Measurements from ENCODE around the gene LRRC51. TPM values are rescaled to one million over a fixed set of nuclear protein-coding genes. Genes with fewer than 3 reads are reported as not detected.

Gene LRRC51
- total RNA-seq, 2 donors from 2014 or later = 0.75 to 4.5 TPM

DNA sequence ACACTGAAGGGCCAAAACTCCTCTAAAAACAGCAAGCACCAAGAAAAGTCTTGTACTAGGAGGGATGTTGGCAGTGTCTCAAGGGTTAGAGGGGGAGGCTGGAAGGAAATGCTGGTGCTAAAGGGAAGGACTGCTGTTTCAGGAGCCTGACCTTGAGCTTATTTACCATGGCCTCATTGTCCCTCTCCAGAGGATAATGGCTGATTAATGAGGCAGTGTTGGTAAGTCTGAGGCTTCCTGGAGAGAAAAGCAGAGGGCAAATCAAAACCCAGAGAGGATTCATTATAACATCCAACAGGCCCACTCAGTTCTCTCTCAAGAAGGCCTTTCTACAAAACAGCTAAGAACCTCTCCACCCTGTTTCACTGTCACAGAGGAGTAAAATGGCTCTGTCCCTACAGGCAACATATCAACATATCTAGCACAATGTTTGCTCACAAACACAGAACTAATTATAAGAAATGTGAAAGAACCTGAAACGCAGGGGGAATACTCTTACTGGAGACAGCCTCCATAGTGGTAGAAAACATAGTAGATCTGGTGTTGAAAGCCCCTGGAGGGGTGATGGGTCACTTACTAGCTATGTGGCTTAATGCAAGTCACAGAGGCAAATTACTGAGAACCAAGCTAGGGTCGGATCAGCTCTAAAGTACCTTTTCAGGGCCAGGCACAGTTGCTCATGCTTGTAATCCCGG is 31.7 kb upstream of the LRRC51 start:
- DNase-seq = no peak
- H3K4me1 Mint-ChIP-seq = peaks cover 10% of the 10 kb centered on the region
- no peak overlapping the region for H3K27ac Mint-ChIP-seq
- no peak for ATAC-seq
- H3K36me3 Mint-ChIP-seq (ENCODE audit: low read depth) = peaks cover 7% of the 10 kb centered on the region
- H3K27me3 Mint-ChIP-seq = no peaks in the 10 kb centered on the region
- H3K9me3 ChIP-seq (ENCODE audit: control insufficient read depth, low read length, poor library complexity, severe bottlenecking) = no peaks in the 10 kb centered on the region
- H3K4me3 Mint-ChIP-seq = no peak overlapping the region

DNA sequence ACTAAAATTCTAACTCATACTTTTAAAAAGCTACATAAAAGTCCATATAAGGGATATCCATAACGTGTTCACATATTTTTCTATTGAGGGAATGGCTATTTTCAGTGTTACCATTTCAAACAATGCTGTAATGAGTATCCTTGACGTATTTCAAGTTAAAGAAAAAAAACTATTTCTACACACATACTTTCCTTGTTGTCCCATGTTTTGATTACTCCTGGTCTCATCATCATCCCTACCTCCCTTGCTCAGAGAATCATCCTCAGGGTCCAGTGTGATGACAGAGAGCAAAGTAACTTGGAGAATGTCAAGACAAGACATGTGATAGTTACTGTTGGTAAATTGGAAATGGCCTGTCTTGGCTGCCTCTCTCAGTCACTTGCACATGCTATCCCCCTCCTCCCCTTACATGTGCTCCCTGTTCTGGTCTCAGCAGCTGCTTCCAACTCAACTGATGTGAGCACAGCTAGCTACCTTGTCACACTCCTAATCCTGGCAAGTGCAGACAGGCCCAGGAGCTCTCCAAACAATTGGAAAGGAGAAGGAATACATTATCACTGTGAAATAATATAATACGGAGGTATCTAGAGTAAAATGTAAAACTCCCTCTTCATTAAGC is 22.1 kb upstream of the LRRC51 start:
- Mint-ChIP-seq H3K27ac (peak overlapping the region; percentile 34), H3K4me1 (peaks cover 7% of the 10 kb centered on the region), H3K27me3 (no peaks in the 10 kb centered on the region), H3K4me3 (no peak overlapping the region), H3K36me3 (ENCODE audit: low read depth) (peaks cover 4% of the 10 kb centered on the region)
- DNase-seq (no peak), ATAC-seq (no peak)
- no peaks in the 10 kb centered on the region for H3K9me3 ChIP-seq (ENCODE audit: control insufficient read depth, low read length, poor library complexity, severe bottlenecking)

DNA sequence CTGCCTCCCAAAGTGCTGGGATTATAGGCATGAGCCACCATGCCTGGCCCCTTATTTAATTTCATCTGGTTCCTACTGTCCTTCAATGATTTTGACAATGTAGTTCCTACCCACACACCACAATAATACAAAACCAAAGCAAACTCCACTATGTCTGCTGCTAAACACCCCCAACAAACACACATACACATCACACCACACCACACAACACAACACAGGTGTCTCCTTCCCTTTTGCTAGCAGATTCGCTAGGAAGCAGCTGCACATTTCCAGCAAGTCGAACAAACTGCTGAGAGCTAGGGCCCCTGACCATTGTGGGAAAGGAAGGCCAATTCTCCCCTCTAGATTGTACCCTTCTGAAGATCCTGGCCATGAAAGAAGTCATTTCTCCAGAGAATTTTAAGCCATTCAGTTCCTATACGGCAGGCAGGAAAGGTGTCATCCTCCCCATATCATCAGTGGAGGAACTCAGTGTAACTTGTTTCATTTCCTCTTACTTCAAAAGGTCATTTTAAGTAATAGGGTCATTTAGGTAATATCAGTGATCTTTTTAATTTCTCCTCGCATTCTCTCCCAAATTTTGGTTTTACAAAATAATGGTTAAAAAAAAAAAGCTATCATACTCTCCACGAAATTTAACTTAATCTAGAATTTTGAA is 18.8 kb upstream of the LRRC51 start:
- no peaks in the 10 kb centered on the region for H3K9me3 ChIP-seq (ENCODE audit: control insufficient read depth, low read length, poor library complexity, severe bottlenecking)
- ATAC-seq (no peak), DNase-seq (no peak)
- Mint-ChIP-seq H3K27ac (no peak overlapping the region), H3K4me1 (peaks cover 6% of the 10 kb centered on the region), H3K27me3 (no peaks in the 10 kb centered on the region), H3K36me3 (ENCODE audit: low read depth) (peaks cover 5% of the 10 kb centered on the region), H3K4me3 (no peak overlapping the region)

DNA sequence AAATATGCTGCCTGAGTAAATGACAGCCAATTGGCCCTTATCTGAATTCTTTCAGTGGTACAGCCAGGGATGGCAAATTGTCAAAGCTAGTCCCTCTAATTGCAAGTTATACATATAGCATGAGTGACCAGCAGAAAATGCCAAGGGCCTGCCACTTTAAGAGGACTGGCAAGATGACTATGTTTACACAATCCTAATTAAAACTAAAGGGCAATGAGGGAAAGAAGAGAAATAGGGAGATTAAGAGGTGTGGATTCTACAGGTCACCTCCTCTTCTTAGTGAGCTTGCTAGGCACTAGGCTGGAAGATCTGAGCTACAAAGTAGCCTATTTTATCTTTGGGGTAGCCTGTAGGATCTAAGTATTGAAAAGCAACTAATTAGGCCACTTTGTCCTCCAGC is 13.8 kb upstream of the LRRC51 start:
- Mint-ChIP-seq H3K36me3 (ENCODE audit: low read depth) (peaks cover 10% of the 10 kb centered on the region), H3K4me3 (no peak overlapping the region), H3K27ac (no peak overlapping the region), H3K27me3 (no peaks in the 10 kb centered on the region), H3K4me1 (peaks cover 22% of the 10 kb centered on the region)
- no peaks in the 10 kb centered on the region for H3K9me3 ChIP-seq (ENCODE audit: control insufficient read depth, low read length, poor library complexity, severe bottlenecking)
- no peak for DNase-seq
- ATAC-seq = no peak

DNA sequence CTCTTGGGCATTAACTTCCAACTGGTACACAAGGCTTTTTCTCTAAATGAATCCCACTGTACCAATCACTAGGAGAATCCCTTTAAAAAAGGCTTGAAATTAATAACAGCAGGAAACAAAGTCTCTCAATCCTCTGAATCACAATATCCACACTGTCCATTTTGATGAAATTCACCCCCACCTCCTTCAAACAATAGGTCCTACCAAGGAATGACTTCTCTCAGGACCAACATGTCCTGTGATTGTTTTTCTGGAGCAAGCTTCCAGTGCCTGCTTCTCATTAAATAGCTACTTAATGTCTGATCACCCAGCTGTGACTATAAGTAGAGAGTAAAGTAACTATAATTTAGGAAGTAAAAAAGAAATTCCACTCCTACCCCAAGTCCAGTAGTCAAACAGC is 13.4 kb upstream of the LRRC51 start:
- peaks cover 9% of the 10 kb centered on the region for H3K36me3 Mint-ChIP-seq (ENCODE audit: low read depth)
- no peaks in the 10 kb centered on the region for H3K9me3 ChIP-seq (ENCODE audit: control insufficient read depth, low read length, poor library complexity, severe bottlenecking)
- no peaks in the 10 kb centered on the region for H3K27me3 Mint-ChIP-seq
- no peak overlapping the region for H3K4me3 Mint-ChIP-seq
- no peak overlapping the region for H3K27ac Mint-ChIP-seq
- no peak for ATAC-seq
- peaks cover 24% of the 10 kb centered on the region for H3K4me1 Mint-ChIP-seq
- no peak for DNase-seq

DNA sequence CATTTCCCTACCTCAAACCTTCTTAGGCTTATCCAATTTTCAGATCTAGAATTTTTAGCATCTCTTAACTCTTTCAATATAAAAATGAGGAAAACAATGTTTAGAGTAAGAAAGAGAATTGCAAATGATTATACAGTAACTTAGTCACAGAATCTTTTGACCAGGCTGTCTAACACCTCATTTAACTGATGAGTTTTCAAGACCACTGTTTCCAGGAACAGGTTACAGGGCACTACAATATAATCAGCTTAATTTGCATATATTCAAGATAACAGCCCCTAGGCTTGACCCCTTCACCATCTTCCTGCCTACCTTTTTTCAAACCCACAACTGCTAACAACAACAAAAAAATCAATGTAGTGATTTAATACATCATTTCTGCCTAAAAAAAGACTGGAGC is 13.0 kb upstream of the LRRC51 start:
- Mint-ChIP-seq H3K36me3 (ENCODE audit: low read depth) (peaks cover 9% of the 10 kb centered on the region), H3K27ac (no peak overlapping the region), H3K4me3 (no peak overlapping the region), H3K27me3 (no peaks in the 10 kb centered on the region), H3K4me1 (peaks cover 28% of the 10 kb centered on the region)
- H3K9me3 ChIP-seq (ENCODE audit: control insufficient read depth, low read length, poor library complexity, severe bottlenecking) = no peaks in the 10 kb centered on the region
- ATAC-seq = no peak
- DNase-seq = no peak

DNA sequence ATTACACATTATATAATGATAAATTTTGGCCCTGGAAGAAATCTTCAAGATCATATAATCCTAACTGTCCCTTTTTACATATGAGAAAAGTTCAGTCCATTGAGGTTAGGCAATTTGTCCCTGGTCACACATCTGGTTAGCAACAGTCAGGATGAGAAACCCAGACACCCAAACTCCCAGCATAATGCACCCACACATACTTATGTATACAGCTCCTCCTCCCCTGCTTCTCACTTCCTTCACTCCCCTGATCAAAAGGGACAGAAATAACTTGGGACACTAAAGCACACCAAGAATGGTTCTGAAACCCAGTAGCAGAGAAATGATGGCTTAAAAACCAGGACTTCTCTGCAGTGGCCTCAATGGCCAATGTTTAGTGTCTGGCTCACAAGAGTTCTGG is 11.4 kb upstream of the LRRC51 start:
- Mint-ChIP-seq H3K27ac (no peak overlapping the region), H3K4me1 (peaks cover 32% of the 10 kb centered on the region), H3K27me3 (no peaks in the 10 kb centered on the region), H3K4me3 (no peak overlapping the region), H3K36me3 (ENCODE audit: low read depth) (peaks cover 9% of the 10 kb centered on the region)
- H3K9me3 ChIP-seq (ENCODE audit: control insufficient read depth, low read length, poor library complexity, severe bottlenecking) = no peaks in the 10 kb centered on the region
- no peak for ATAC-seq
- no peak for DNase-seq

DNA sequence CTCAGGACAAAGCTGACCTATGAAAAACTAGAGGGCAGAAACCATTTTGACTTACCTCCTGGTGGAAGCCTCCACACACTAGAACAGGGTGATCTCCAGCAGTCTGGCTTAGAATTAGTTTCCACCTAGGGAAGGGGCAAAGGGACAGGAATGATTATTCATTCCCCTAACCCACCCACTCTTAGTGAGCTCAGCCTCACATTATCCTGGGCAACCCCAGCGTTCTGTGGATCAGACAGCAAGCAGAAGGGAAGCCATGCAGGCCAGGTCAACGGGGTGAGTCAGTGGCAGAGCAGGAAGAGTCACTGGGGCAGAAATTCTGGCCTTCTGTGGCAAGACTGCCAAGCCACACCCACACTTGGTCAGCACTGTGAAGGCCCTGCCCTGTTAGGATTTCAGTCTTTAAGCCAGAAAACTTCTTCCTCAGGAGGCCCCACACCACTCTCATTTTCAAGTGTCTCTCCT is 10.8 kb upstream of the LRRC51 start:
- DNase-seq = no peak
- Mint-ChIP-seq H3K4me3 (peak overlapping the region; percentile 12), H3K27me3 (no peaks in the 10 kb centered on the region), H3K27ac (peak overlapping the region; percentile 51), H3K4me1 (peaks cover 32% of the 10 kb centered on the region), H3K36me3 (ENCODE audit: low read depth) (peaks cover 9% of the 10 kb centered on the region)
- ATAC-seq = peak; percentile 44
- no peaks in the 10 kb centered on the region for H3K9me3 ChIP-seq (ENCODE audit: control insufficient read depth, low read length, poor library complexity, severe bottlenecking)

DNA sequence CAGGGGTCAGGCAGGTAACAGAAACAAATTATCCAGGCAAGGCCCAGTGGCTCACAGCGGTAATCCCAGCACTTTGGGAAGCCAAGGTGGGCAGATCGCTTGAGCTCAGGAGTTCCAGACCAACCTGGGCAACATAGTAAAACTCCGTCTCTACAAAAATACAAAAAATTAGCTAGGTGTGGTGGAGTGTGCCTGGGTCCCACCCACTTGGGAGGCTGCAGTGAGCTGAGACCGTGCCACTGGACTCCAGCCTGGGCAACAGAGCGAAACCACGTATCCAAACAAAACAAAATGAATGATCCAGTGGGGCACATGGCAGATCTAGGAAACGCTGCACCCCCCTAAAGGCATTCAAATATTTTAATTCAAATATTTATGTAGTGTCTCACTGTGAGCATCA is 10.2 kb upstream of the LRRC51 start:
- H3K4me1 Mint-ChIP-seq = peaks cover 32% of the 10 kb centered on the region
- DNase-seq (no peak), ATAC-seq (no peak)
- H3K27me3 Mint-ChIP-seq = no peaks in the 10 kb centered on the region
- H3K36me3 Mint-ChIP-seq (ENCODE audit: low read depth) = peaks cover 9% of the 10 kb centered on the region
- H3K9me3 ChIP-seq (ENCODE audit: control insufficient read depth, low read length, poor library complexity, severe bottlenecking) = no peaks in the 10 kb centered on the region
- no peak overlapping the region for H3K4me3 Mint-ChIP-seq
- H3K27ac Mint-ChIP-seq = peak overlapping the region; percentile 51

DNA sequence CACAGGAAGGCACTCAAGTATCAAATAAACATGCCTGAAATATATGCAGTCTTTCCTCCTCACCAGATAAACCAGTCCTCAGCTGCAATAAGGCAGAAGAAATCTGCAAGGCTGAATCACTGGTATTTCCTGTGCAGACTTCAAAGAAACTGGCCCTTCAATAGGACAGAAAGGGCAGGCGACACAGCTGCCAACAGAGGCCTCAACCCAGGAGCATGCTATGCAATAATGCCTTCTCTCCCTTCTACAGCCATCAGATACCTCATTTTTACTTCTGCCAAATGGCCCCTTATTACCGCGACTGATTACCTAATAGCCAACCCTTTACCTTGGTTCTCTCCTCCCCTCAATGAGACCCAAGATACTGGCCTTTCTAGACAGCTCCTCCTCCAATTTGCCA is 8.3 kb upstream of the LRRC51 start:
- Mint-ChIP-seq H3K4me3 (no peak overlapping the region), H3K27me3 (no peaks in the 10 kb centered on the region), H3K36me3 (ENCODE audit: low read depth) (peaks cover 7% of the 10 kb centered on the region), H3K27ac (no peak overlapping the region), H3K4me1 (peaks cover 33% of the 10 kb centered on the region)
- H3K9me3 ChIP-seq (ENCODE audit: control insufficient read depth, low read length, poor library complexity, severe bottlenecking) = no peaks in the 10 kb centered on the region
- DNase-seq (no peak), ATAC-seq (no peak)

DNA sequence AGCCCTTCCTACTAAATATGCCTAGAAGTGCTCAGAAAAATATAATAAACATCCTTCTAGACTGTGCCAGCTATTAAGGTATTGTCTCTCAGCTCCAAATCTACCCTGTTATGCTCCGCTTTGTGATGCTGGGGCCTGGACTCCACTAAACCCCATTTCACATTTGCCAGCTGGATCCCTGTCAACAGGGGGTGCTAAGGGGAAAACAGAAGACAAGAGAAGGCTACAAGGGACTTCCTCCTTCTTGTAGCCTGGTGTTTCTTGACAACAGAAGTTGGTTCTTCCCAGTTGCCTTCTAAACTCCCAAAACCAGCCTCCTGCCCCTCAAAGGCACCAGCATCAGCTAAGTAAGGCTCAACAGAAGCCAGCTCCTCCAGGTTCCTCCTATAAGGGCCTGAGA is 5.5 kb upstream of the LRRC51 start:
- no peak overlapping the region for H3K4me3 Mint-ChIP-seq
- DNase-seq = no peak

DNA sequence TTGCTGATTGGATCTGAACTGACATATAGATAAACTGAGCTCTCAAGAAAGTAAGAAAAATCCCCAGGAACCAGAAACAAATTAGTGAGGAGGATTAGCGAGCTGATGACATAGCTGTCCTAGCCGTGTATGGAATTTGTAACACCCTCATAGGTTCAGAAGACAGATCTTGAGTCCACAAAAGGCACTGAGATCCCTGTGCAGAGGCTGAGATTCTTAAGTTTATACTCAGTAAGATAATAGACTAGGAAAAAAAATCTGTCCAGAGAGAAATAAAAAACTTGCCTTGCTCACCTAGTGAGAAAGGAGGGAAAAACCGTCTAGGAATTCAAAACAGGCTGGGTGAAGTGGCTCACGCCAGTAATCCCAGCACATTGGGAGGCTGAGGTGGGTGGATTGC is 4.9 kb upstream of the LRRC51 start:
- no peaks in the 10 kb centered on the region for H3K36me3 Mint-ChIP-seq (ENCODE audit: low read depth)
- H3K9me3 ChIP-seq (ENCODE audit: control insufficient read depth, low read length, poor library complexity, severe bottlenecking) = no peaks in the 10 kb centered on the region
- no peaks in the 10 kb centered on the region for H3K27me3 Mint-ChIP-seq
- H3K4me3 Mint-ChIP-seq = no peak overlapping the region
- DNase-seq = no peak
- ATAC-seq = no peak
- H3K4me1 Mint-ChIP-seq = peaks cover 38% of the 10 kb centered on the region
- peak overlapping the region; percentile 62 for H3K27ac Mint-ChIP-seq

More for the DNA sequence above, 5.5 kb upstream of the LRRC51 start:
- no peaks in the 10 kb centered on the region for H3K9me3 ChIP-seq (ENCODE audit: control insufficient read depth, low read length, poor library complexity, severe bottlenecking)
- H3K36me3 Mint-ChIP-seq (ENCODE audit: low read depth) = no peaks in the 10 kb centered on the region
- no peak for ATAC-seq
- H3K27me3 Mint-ChIP-seq = no peaks in the 10 kb centered on the region
- H3K4me1 Mint-ChIP-seq = peaks cover 36% of the 10 kb centered on the region
- peak overlapping the region; percentile 62 for H3K27ac Mint-ChIP-seq

DNA sequence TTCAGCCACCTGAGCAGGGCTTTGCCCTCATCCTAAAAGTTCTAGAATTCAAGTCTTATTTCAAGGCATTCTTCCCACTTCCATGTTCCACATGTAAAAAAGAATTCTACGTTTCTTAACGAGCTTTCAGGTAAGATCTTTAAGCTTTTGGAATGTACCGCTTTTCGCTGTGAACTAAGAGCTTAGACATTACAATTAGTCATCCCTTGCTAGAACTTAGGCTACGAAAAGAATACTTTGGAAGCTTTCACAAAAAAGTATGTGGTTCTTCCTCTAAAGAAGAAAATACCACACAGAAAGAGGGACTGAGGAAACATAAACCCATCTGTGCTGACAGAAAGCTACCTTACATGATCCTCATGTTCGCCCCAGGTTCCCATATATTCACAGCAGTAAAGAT is 2.2 kb upstream of the LRRC51 start:
- Mint-ChIP-seq H3K4me1 (peaks cover 44% of the 10 kb centered on the region), H3K27ac (peak overlapping the region; percentile 97), H3K4me3 (peak overlapping the region; percentile 75), H3K36me3 (ENCODE audit: low read depth) (no peaks in the 10 kb centered on the region), H3K27me3 (no peaks in the 10 kb centered on the region)
- ATAC-seq (no peak), DNase-seq (no peak)
- no peaks in the 10 kb centered on the region for H3K9me3 ChIP-seq (ENCODE audit: control insufficient read depth, low read length, poor library complexity, severe bottlenecking)

All from T-helper 17 cell (primary cell).